ENCODE measurements around the gene PACSIN2. TPM values are rescaled to one million over a fixed set of nuclear protein-coding genes. Genes with fewer than 3 reads are reported as not detected.
A peak's percentile ranks its signal among the peaks of the same experiment; 100 is the strongest.
"Not testable (repeated sequence)": the region's sequence is repeated elsewhere in the genome, so short reads cannot be mapped to it uniquely, and the experiment has no call there.

PACSIN2 gene
- total RNA-seq, 2 donors from 2014 or later: 71.8 to 85.6 TPM

GRCh38 chr22:42973536-42973881 lies 41.4 kb downstream of the PACSIN2 start:
- intact Hi-C loops (cut with DNase I): no loop called here
- no peak for DNase-seq (ENCODE audit: low spot score)

DNA sequence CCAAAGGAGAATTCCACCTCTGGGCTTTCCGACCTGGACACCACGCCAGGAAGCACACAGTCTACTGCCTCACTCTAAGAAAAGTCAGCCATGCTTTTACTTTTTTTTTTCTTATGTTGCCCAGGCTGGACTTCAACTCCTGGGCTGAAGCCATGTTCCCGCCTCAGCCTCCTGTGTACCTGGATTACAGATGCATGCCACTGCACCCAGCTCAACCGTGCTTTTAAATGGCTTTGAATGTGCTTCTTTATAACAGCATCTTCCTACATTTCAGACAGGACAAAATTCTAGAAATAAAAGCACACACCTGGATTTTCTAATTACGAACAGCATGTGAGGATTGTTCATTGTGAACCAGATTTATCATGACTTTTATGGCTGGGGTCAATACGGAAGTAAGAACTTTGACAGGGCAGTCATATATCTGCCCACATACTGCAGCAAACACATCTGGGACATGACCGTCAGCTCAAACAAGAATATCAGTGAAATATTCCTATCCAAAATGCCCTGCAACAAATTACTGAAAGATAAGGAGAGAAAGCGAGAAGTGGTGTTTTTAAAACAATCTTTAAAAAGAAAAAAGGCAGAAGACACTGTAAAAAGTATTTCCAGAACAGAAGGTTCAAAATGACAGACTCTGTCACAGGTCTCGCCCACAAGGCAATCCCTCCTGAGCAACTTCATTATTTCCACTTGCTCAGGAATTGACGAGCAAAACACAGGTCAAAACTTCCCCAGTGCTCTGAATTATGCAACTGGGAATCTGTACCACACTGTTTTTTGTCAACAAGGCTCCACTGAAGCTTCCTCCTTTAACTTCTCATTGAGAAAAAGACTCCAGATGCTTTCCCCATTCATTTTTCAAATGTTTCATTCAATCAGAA lies 42.1 kb downstream of the PACSIN2 start:
- intact Hi-C loops (cut with DNase I): no loop called here
- no peak for DNase-seq (ENCODE audit: low spot score)

GRCh38 chr22:42971473-42971860 lies 43.5 kb downstream of the PACSIN2 start:
- DNase-seq (ENCODE audit: low spot score): not testable (repeated sequence)

DNA sequence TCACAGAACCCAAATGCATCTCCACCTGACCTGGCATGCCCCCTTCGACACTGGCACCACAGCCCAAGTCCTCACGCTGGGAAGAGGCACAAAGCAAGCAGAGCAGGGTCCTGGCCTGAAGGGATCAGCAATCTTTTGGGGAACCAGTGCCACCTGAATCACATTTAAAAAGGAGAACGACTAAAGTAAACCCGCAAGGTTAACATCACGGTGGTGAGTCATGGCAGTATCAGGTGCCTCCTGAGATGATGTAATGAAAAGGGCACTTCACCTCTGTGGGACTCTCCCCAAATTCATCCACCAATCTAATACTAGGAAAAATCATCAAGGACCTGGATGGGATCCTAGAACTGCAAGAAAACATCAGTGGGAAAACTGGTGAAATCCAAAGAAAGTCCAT lies 44.9 kb downstream of the PACSIN2 start:
- intact Hi-C loops (cut with DNase I): no loop called here
- DNase-seq (ENCODE audit: low spot score): no peak

More at GRCh38 chr22:42971473-42971860, 43.5 kb downstream of the PACSIN2 start:
- intact Hi-C loops (cut with DNase I): not testable (repeated sequence)

GRCh38 chr22:42969348-42969975 lies 45.5 kb downstream of the PACSIN2 start:
- no peak for DNase-seq (ENCODE audit: low spot score)
- intact Hi-C loops (cut with DNase I): no loop called here

DNA sequence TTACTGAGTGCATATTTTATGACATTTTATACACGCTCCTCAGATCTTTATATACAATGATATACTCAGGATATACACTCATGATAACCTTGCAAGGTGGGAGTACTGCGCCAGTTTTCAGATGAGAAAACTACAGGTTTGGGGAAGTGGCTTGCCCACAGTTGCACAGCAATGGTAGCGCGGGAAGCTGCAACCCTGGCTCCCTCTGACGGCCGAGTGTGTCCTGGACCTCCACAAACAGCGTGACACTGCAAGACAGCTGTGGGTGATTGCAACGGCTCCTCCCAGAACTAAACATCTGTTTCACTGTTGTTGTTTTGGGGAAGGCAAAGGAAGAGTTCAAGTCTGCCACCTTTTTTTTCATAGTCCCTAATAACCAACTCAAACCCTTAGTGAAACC lies 47.0 kb downstream of the PACSIN2 start:
- intact Hi-C loops (cut with DNase I): no loop called here

DNA sequence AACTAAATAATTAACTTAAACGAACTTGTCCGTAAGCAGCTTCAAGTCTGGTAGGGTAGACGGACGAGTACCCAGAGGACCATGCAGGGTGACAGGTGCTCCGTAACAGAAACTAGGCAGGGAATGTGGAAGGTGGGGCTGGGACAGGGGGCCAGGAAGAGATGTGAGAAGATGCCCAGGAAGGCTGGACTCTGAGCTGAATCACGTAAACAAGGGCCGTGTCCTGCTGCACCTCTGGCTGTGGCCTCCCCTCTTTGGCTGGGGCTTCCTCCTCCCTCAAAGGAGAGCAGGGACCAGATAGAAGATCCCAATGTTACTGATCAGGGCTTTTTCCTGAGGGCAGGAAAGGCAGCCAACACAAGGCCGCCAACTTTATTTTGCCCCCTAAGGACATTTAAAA lies 47.9 kb downstream of the PACSIN2 start:
- intact Hi-C loops (cut with DNase I): no loop called here

More for the DNA sequence above, 47.0 kb downstream of the PACSIN2 start:
- peak; percentile 90 for DNase-seq (ENCODE audit: low spot score)

GRCh38 chr22:42966497-42966896 lies 48.5 kb downstream of the PACSIN2 start:
- DNase-seq (ENCODE audit: low spot score): no peak
- intact Hi-C loops (cut with DNase I): no loop called here

More for the DNA sequence above, 47.9 kb downstream of the PACSIN2 start:
- no peak for DNase-seq (ENCODE audit: low spot score)

DNA sequence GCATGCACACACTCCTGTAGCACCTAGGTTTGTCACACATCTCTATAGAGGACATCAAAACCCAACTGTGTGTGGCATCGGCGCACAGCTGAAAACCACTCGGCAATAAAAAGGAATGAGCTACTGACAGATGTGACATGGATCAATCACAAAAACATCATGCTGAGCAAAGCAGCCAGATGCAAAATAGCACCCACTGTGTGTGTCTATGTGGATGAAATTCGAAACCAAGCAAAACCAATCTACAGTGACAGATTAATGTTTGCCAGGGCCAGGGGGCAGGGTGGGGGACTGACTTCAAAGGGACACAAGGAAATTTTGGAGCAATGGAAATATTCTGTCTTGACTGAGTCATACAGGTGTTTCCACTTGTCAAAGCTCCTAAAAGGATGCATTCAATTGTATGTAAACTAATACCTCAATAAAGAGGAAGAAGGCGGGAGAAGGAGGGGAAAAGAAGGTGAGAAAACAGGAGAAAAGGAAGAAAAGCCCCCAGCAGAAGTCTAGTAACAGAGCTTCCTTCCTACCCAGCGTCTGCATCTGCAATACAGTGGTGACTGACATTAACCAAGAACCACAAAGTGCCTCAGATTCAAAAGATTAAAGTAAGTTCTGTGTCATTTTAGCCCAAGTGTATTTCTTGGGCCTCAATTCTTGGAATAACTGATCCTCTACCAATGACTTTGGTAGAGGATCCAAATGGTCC lies 49.8 kb downstream of the PACSIN2 start:
- intact Hi-C loops (cut with DNase I): no loop called here

GRCh38 chr22:42963231-42963595 lies 51.7 kb downstream of the PACSIN2 start:
- intact Hi-C loops (cut with DNase I): no loop called here
- no peak for DNase-seq (ENCODE audit: low spot score)

More for the DNA sequence above, 49.8 kb downstream of the PACSIN2 start:
- DNase-seq (ENCODE audit: low spot score): no peak

GRCh38 chr22:42962295-42963230 lies 52.4 kb downstream of the PACSIN2 start:
- intact Hi-C loops (cut with DNase I): no loop called here
- no peak for DNase-seq (ENCODE audit: low spot score)

DNA sequence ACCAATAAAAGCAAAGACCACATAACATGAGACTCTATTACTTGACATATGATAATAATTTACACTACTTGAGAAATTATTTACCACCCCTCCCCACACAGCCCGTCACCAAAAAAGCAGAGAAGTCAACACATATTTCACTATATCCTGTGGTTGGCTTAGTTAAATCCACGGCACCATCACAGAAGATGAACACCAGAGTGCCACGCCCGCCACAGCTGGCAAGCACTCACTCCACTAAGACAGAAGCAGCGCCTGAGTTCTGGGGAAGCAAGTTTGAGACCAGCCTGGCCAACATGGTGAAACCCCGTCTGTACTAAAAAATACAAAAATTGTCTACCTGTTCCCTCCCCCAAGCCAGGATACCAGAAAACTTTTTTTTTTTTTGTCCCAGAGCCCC lies 53.1 kb downstream of the PACSIN2 start:
- intact Hi-C loops (cut with DNase I): no loop called here
- DNase-seq (ENCODE audit: low spot score): no peak

DNA sequence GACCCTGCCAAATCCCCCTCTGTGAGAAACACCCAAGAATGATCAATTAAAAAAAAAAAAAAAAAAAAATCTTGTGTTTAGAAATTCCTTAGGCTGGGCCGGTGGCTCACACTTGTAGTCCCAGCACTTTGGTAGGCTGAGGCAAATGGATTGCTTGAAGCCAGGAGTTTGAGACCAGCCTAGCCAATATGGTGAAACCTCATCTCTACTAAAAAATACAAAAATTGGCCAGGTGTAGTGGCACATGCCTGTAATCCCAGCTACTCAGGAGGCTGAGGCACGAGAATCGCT lies 53.6 kb downstream of the PACSIN2 start:
- DNase-seq (ENCODE audit: low spot score); intact Hi-C loops (cut with DNase I): not testable (repeated sequence)

DNA sequence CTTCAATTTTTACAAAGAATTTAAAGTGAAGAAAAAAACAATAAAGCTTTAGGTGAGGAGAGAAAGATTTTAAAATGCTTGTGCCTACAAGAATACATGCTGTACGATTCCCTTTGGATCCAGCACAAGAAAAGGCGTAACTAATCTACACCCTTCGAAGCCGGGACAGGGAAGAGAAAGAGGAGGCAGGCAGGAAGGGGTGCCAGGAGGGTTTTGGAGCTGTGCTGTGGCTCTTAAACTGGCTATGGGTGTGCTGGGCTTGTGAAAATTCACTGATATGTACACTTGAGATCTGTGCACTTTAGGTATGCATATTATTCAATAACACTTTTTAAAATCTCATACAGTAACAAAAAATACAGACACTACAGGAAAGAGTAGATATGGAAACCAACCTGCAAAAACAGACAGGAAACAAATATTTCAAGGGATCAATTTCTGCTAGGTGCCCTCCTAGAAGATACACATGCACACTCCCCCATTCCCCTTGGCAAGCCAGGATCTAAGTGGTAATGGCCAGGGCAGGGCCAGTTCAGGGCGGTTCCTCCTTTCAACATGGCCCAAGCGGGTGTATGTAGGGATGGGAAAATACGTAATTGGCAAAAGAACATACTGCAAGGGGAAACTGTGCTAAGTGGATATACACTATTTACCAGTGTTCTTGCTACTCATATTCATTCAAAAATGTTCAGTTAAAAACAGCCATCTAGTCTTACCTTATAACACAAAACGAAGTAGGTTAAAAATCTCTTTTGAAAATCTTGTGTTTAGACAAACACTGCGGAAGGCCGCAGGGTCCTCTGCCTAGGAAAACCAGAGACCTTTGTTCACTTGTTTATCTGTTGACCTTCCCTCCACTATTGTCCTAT lies 54.2 kb downstream of the PACSIN2 start:
- intact Hi-C loops (cut with DNase I): no loop called here
- no peak for DNase-seq (ENCODE audit: low spot score)

- intact Hi-C loops (cut with DNase I): no loop called here
- no peak for DNase-seq (ENCODE audit: low spot score)
Measured at GRCh38 chr22:42959576-42960509, 55.1 kb downstream of the PACSIN2 start.

DNA sequence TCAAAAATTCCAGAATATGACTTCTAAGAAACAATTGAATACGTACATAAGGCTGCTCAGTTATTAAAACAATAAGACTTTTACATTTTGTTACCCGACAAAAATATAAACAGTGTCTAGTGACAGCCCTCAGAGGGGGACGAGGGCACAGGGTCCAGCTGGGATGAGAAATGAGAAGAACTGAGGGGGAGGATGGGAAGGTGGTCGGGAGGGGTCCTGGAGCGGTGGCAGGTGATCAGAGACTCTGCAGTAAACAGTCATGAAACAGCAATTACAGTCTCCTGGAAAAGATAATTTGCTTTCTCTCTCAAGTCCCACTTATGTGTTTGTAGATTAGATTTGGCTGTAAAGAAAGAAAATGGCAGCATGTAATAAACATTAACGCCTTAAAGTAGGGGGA lies 56.0 kb downstream of the PACSIN2 start:
- intact Hi-C loops (cut with DNase I): no loop called here
- no peak for DNase-seq (ENCODE audit: low spot score)

GRCh38 chr22:42957958-42958357 lies 57.0 kb downstream of the PACSIN2 start:
- intact Hi-C loops (cut with DNase I): no loop called here
- no peak for DNase-seq (ENCODE audit: low spot score)

All from posterior vena cava (tissue), 2 donors.